Gastrocnemius medialis (tissue), 4 donors: ENCODE measurements around the gene COL28A1. TPM values are rescaled to one million over a fixed set of nuclear protein-coding genes. Genes with fewer than 3 reads are reported as not detected.

ENCODE experiments used
- ATAC-seq, 2 donors: fragments of 150-250 bp; one replicate each; pipeline ENCODE4 v1.9.1; 2016
- DNase-seq, 2 donors: peaks; one replicate each; pipeline ENCODE4 v3.0.0-alpha.2; 2019
- H3K27ac ChIP-seq, 4 donors: fragments of 200-600 bp; sonication (generic); 1 replicate in 1 of 4; 2 replicates in 3 of 4; pipeline ENCODE4 v1.5.1; 2016 to 2018; ENCODE audit warnings: mild to moderate bottlenecking in 2 of 4, moderate library complexity in 1 of 4
- H3K27me3 ChIP-seq, 3 donors: fragments of 200-600 bp; sonication (generic) in 2 of 3; 1 replicate in 1 of 3; 2 replicates in 2 of 3; pipeline versions ENCODE4 v1.5.1 to v1.6.0; 2016 to 2019; ENCODE audit warnings: mild to moderate bottlenecking in 1 of 3, moderate library complexity in 1 of 3
- H3K36me3 ChIP-seq, 2 donors: fragments of 200-600 bp; sonication (generic) in 1 of 2; one replicate each; pipeline ENCODE4 v1.5.1; 2017 to 2018
- H3K4me1 ChIP-seq, 2 donors: fragments of 200-600 bp; sonication (generic) in 1 of 2; one replicate each; pipeline ENCODE4 v1.5.1; 2016 to 2017; ENCODE audit warnings: mild to moderate bottlenecking in 2 of 2
- H3K4me3 ChIP-seq, 4 donors: fragments of 200-600 bp; sonication (generic) in 3 of 4; 1 replicate in 1 of 4; 2 replicates in 3 of 4; pipeline ENCODE4 v1.5.1; 2016 to 2019; ENCODE audit warnings: mild to moderate bottlenecking in 2 of 4
- H3K9me3 ChIP-seq, 3 donors: fragments of 200-600 bp; sonication (generic) in 2 of 3; 1 replicate in 1 of 3; 2 replicates in 2 of 3; pipeline ENCODE4 v1.5.1; 2016 to 2019
- POLR2A ChIP-seq, 2 donors: fragments of 450-650 bp; IDR thresholded peaks; one replicate each; pipeline ENCODE4 v1.6.1; 2017; ENCODE audit warnings: antibody characterized with exemption in 2 of 2, mild to moderate bottlenecking in 2 of 2, moderate library complexity in 2 of 2
- in situ Hi-C, 4 donors: fragments of 200-750 bp; cut with MboI; loops; one replicate each; pipeline versions ENCODE4 v1.15.0 to v1.8.0; 2017; ENCODE audit warnings: low sequenced_read_pairs in 4 of 4
- intact Hi-C: fragments of 100-400 bp; cut with DNase I; formaldehyde crosslinking; loops from one replicate; pipeline ENCODE4 v1.15.1; 2023; ENCODE audit warnings: low total_unique reads
- total RNA-seq, 4 donors: library from RNA; depleted of rRNA; stranded (reverse); fragments of >200 nt; gene quantifications; one replicate each; pipeline versions ENCODE4 v1.1.0 to v1.2.3, GENCODE V29; 2016
- TF ChIP-seq, protein P1 (sequence below), 5 experiments: fragments of 450-650 bp in 3 of 5; fragments of 200-600 bp in 2 of 5; sonication (generic) in 2 of 5; IDR thresholded peaks in 4 of 5; conservative IDR thresholded peaks in 1 of 5; 1 replicate in 4 of 5; 2 replicates in 1 of 5; pipeline ENCODE4 v1.5.1; 2016 to 2019; ENCODE audit warnings: antibody characterized with exemption in 5 of 5, mild to moderate bottlenecking in 3 of 5, moderate library complexity in 3 of 5

COL28A1 gene
- total RNA-seq, 4 donors from 2014 or later, result 0.58 to 15.2 (median 2.0) TPM

DNA sequence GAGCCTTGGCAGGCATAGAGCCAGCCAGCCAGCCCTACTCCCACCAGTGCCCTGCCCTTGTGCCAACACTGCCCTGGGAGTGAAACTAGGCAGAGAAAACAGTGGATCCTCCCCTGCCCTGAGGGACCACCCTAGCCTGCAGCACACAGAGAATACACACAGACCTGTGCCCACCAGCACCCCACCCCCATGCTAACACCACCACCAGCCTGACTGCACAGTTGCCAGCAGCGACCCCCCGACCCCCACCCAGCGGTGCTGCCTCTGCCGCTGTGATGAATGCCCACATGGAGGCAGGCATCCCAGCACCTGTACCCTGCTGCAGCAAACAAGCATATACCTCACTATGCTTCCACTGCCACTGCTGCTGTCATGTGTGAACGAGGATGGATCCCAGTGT, 21.6 kb upstream of the COL28A1 start:
- Histone ChIP-seq H3K4me1 (peaks cover 29 to 30% of the 10 kb centered on the region in 2 donors), H3K27me3 (no peaks in the 10 kb centered on the region), H3K27ac (no peak overlapping the region), H3K9me3 (no peaks in the 10 kb centered on the region), H3K4me3 (no peak overlapping the region), H3K36me3 (peaks cover 0 to under 1% of the 10 kb centered on the region in 2 donors)
- no peak for ATAC-seq
- intact Hi-C loops, result no loop called here
- TF ChIP-seq, protein P1, sequence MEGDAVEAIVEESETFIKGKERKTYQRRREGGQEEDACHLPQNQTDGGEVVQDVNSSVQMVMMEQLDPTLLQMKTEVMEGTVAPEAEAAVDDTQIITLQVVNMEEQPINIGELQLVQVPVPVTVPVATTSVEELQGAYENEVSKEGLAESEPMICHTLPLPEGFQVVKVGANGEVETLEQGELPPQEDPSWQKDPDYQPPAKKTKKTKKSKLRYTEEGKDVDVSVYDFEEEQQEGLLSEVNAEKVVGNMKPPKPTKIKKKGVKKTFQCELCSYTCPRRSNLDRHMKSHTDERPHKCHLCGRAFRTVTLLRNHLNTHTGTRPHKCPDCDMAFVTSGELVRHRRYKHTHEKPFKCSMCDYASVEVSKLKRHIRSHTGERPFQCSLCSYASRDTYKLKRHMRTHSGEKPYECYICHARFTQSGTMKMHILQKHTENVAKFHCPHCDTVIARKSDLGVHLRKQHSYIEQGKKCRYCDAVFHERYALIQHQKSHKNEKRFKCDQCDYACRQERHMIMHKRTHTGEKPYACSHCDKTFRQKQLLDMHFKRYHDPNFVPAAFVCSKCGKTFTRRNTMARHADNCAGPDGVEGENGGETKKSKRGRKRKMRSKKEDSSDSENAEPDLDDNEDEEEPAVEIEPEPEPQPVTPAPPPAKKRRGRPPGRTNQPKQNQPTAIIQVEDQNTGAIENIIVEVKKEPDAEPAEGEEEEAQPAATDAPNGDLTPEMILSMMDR (IDR thresholded peaks at IDR 0.05 in 4 of 5, conservative IDR thresholded peaks at IDR 0.05 in 1 of 5), result no peak
- no peak for TF ChIP-seq POLR2A (IDR thresholded peaks at IDR 0.05)
- no peak for DNase-seq
- in situ Hi-C loops, result loop anchor here in 2 of 4 donors (10.0 to 25.0 kb wide), 2 partner anchors 370 to 382 kb away; partner anchors contain the start of gene C1GALT1 (in 1 of the 2)

DNA sequence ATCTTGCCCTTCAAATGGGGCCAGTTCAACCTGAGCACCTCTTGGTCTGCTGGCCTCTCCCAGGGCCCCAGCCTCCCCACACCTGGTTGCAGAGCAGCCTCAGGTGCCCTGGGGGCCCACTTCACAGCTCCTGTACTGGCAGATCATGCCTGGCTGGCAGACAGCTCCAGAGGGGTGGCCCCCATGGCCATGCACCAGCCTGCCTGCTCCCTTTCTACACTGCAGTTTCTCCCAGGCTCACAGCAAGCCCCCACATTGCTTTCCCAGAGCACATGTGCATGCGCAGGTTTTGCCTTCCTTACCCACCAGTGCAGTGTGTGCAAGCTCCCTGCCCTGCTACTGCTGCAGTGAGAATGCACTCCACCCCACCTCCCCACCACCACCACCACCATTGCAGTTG, 21.2 kb upstream of the COL28A1 start:
- TF ChIP-seq POLR2A (IDR thresholded peaks at IDR 0.05), result no peak
- TF ChIP-seq, protein P1 (IDR thresholded peaks at IDR 0.05 in 4 of 5, conservative IDR thresholded peaks at IDR 0.05 in 1 of 5), result no peak
- DNase-seq, result no peak
- intact Hi-C loops, result no loop called here
- in situ Hi-C loops, result loop anchor here in 2 of 4 donors (10.0 to 25.0 kb wide), 2 partner anchors 370 to 382 kb away; partner anchors contain the start of gene C1GALT1 (in 1 of the 2)
- Histone ChIP-seq H3K4me3 (no peak overlapping the region), H3K27ac (peak overlapping the region in 1 of 4 donors; percentile 10), H3K36me3 (peaks cover 0 to 4% of the 10 kb centered on the region in 2 donors), H3K9me3 (no peaks in the 10 kb centered on the region), H3K4me1 (peaks cover 30 to 33% of the 10 kb centered on the region in 2 donors), H3K27me3 (no peaks in the 10 kb centered on the region)
- no peak for ATAC-seq

DNA sequence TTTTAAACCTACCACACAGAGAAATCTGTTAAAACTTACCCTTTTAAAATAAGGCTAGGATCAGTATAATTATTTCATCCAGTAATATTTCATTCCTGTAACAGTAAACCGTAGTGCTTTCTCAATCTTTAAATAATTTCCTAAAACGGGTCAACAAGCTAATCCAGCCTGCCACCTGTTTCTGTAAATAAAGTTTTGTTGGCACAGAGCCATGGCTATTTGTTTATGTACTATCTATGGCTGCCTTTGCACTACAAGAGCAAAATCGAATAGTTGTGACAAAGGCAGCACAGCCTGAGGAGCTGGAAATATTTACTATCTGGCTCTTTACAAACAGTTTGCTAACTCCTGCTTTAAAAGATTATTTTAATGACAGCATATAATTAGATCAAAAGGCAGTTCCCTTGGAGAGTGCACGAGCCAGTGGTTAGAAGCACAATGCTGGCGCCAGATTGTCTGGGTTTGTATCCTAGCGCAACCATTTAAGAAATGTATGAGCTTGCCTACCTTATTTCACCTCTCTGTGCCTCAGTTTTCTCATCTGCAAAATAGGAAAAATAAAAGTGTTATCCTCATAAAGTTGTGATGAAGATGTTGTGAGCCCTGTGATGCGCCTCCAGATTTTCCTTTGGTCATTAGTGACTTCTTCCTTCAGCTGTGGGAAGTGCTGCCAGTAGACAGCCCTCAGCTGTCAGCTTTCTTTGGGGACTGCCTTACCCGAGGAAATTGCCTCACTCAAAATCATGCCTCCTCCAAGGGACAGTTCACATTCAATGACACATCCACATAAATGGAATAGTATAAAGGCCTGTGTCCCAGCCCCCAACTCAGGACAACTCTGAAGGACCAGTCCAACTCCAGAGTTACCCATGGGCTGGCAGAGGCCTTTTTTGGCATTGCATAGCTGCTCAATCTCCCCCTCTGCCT, 19.2 kb upstream of the COL28A1 start:
- peak overlapping the region; percentile 3 to 42 (median 14) for H3K4me3 ChIP-seq
- intact Hi-C loops (no loop called here), in situ Hi-C loops (loop anchor here in 2 of 4 donors (10.0 to 25.0 kb wide), 2 partner anchors 368 to 380 kb away; partner anchors contain the start of gene C1GALT1 (in 1 of the 2))
- no peaks in the 10 kb centered on the region for H3K27me3 ChIP-seq
- H3K4me1 ChIP-seq, result peaks cover 30 to 33% of the 10 kb centered on the region in 2 donors
- H3K9me3 ChIP-seq, result no peaks in the 10 kb centered on the region
- DNase-seq (peak; percentile 52 to 79), ATAC-seq (peak; percentile 51 to 60)
- peak overlapping the region; percentile 85 to 92 (median 90) for H3K27ac ChIP-seq
- TF ChIP-seq POLR2A (IDR thresholded peaks at IDR 0.05), result no peak
- TF ChIP-seq, protein P1 (IDR thresholded peaks at IDR 0.05 in 4 of 5, conservative IDR thresholded peaks at IDR 0.05 in 1 of 5), result no peak
- peaks cover 0 to 6% of the 10 kb centered on the region in 2 donors for H3K36me3 ChIP-seq

- Histone ChIP-seq H3K4me3 (peak overlapping the region in 3 of 4 donors; percentile 9 to 42 (median 25)), H3K9me3 (no peaks in the 10 kb centered on the region), H3K27ac (peak overlapping the region; percentile 85 to 92 (median 90)), H3K4me1 (peaks cover 30 to 33% of the 10 kb centered on the region in 2 donors), H3K27me3 (no peaks in the 10 kb centered on the region), H3K36me3 (peaks cover 0 to 6% of the 10 kb centered on the region in 2 donors)
- TF ChIP-seq, protein P1 (IDR thresholded peaks at IDR 0.05 in 4 of 5, conservative IDR thresholded peaks at IDR 0.05 in 1 of 5), result no peak
- no peak for TF ChIP-seq POLR2A (IDR thresholded peaks at IDR 0.05)
- DNase-seq, result peak; percentile 53 to 76
- in situ Hi-C loops, result loop anchor here in 2 of 4 donors (10.0 to 25.0 kb wide), 2 partner anchors 367 to 379 kb away; partner anchors contain the start of gene C1GALT1 (in 1 of the 2)
- peak; percentile 75 for ATAC-seq
- intact Hi-C loops, result no loop called here
Measured at GRCh38 chr7:7554021-7554432, 18.4 kb upstream of the COL28A1 start.
